SKM-1 (cell line): ENCODE measurements around the gene MRGPRG.

ENCODE experiments used
- DNase-seq: peaks from one replicate; lab custom pipeline; 2025; ENCODE audit not compliant: unreplicated experiment; lab: John Stamatoyannopoulos, UW

Gene MRGPRG

DNA sequence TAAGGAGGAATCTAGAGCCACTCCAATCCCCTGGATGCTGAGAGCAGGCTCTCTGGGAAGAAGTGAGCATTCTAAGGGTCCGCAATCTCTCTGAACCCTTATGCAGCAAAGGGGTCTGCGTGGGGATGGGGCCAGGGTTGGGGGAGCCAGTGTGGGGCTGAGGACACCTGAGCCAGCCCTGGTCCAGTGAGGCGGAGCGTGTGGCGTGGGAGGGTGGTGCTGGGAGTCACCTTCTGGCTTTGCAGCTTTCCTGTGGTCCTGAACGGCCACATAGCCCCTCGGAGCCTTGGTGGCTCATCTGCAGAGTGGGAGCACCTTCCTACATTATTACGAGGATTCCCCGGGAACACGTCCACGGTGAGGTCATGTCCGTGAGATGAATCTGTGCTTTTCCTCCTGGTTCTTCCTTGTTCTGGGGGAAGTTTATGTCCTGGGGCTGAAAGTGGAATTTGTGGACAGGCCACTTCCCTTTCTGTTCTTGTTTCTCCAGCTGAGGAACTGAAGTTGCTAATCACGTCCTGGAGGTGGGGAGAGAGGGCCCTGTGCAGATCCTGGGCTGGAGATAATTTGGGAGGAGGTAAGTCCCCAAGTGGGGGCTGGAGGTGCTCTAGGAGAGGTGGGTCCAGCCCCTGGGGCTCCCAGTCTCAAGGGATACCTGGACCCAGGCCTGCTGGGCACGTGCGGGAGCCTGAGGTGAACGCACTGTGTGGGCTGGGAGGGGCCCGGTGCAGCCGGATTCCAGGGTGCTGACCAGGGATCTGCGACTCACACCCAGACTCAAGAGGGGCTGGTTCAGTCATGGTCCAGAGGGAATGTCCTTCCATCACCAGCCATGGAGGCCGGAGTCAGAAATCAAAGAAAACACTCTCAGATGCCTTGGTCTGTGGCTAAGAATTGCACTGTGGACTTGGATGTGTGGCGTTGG lies 7.5 kb upstream of the MRGPRG start:
- peak; percentile 11 for DNase-seq

GRCh38 chr11:3225159-3225758 lies 6.6 kb upstream of the MRGPRG start:
- no peak for DNase-seq

DNA sequence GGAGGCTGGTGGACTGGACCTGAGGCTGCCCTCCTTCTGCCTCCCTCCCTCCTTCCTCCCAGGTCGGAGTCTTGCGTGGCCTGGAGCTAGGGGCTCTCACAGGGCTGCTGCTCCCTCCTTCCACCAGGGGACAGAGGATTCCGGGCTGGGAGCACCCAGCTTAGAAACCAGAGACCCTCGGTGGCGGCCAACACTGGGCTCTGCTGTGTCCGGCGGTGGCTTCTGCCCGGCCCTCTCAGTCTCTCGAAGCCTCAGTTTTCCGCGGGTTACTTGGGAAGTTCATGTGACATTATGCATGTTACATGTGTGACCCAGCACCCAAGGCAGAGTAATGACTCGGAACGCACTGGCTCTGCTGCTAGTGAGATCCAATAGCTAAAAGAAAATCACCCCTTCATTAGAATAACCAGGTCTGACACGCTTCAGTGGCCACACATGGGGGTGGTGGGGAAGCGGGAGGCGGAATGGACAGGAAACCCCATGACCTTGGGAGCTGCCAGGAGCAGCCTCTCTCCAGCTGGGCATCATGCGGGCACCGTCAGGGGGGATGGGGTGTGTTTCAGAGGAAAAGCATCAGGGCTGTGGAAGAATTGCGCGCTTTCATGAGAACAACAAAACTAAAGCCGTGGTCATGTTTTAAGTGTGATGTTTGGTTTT lies 5.9 kb upstream of the MRGPRG start:
- no peak for DNase-seq

GRCh38 chr11:3223932-3224381 lies 5.3 kb upstream of the MRGPRG start:
- DNase-seq, result no peak

- DNase-seq, result no peak
Observed at GRCh38 chr11:3222941-3223915, 4.6 kb upstream of the MRGPRG start.

GRCh38 chr11:3222003-3222855 lies 3.6 kb upstream of the MRGPRG start:
- DNase-seq, result no peak

GRCh38 chr11:3221408-3222002 lies 2.9 kb upstream of the MRGPRG start:
- DNase-seq, result no peak

GRCh38 chr11:3220521-3221407 lies 2.2 kb upstream of the MRGPRG start:
- no peak for DNase-seq

DNA sequence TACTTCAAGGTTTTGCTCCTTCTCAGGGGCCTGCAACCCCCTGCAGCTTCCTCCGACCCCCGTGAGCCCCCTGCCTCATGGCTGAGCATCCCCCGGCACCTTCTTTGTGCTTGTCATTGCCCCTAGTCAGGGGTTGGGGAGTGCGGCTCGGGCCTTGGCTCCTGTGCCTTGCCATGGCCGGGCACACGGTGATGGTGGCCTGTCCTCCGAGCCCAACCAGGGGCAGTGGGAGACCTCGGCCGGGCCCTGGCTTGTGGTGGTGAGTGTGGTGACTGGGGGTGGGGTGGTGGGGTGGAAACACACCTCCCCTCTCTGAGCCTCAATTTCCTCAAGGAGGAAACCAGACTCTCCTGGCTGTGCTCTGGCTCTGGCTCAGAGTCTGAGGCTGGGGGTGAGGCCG lies 1.5 kb upstream of the MRGPRG start:
- no peak for DNase-seq

DNA sequence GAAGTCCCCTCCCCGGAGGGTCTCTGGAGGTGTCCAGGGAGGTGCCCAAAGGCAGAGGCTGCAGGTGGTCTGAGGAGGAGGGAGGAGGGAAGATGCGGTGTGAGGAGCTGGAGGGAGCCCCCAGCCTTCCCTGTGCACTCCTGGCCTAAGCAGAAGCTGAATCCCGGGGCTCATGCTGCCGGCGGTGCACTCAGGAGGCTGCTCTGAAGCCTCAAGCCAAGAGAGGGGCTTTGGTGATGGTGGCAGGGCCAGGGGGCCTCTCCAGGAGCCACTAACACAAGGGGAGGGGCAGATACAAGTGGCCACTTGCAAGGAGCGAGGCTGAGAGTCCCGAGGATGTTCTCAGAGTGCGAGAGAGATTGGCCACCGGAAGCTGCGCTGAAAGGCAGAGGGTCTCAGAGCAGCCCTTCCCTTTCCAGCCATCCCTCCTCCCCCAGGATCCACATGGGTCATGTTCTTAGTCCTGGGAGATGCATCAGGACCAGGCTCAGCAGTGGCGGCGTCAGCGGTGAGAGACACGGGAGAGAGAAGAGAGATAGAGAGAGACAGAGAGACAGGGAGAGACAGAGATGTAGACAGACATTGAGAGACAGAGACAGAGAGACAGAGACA lies 774 bp upstream of the MRGPRG start:
- no peak for DNase-seq

DNA sequence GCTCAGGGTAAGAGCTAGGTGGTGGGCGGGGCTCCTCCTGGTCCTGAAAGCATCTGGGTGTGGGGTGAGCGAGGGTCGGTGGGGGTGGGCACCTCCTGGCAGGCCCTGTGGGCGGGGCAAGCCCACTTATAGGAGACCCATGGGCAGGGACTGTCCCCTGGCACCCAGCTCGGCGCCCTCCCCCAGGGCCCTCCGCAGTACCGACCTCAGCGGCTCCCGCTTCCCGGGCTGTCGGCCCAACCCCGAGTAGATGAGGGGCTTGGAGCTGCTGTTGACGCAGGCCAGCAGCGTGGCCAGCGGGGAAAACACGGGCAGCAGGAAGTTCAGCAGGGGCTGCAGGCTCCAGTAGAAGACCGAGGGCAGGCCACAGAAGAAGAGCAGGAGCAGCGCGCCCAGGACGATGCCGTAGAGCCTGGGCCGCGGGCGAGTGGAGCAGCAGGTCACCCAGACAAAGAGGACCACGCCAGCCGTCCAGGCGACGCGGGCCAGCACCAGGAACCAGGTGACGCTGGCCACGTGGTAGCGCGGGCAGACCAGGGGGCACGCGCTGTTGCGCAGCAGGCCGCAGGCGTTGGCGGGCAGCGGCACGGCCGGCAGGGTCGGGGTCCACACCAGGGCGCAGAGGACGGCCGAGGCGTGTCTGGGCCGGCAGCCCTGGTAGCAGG lies 663 bp downstream of the MRGPRG start:
- no peak for DNase-seq

- DNase-seq, result no peak
Observed at GRCh38 chr11:3216027-3216525, 2.5 kb downstream of the MRGPRG start.

DNA sequence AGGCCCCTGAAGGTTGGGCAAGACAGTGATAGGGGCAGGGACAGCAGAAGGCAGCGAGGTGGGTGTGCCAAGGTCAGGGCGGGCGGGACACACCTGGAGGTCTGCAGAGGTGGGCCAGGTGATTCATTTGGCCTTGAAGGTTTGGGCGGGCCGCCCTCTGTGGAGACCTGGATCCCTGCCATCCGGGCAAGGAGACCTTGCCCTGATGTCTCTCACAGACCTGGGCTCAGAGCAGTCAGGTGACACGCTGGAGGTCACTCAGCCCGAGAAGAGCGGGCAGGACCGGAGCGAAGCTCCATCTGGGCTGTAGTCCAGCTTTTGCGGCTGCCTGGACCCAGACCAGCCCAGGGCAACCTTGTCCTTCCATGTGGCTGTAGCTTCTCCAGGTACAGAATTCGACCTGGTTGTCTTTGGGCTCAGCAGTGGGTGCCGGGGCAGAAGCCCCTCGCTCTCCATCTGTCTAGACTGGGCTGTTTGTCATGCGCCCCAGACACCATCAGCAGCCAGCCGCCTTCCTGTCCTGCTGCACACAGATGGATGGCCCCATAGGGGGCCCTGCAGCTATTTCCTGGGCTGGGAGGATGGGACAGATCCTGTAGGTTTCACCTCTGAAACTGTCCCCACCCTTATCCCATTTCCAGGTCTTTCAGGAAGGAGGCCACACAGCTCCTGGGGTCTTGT lies 3.1 kb downstream of the MRGPRG start:
- no peak for DNase-seq

DNA sequence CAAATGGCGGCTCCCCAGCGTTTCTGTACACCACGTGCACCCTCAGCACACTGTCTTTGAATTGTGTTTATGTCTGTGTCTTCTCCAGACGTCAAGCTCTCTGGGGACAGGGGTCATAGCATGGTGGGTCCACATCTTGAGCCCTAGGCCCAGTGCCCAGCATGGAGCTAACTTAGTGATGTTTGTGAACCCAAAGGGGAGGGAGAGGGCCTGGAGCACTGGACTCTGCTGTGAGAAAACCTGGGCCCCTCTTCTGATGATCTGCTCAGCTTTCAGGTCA lies 4.3 kb downstream of the MRGPRG start:
- DNase-seq, result no peak

- no peak for DNase-seq
Observed at GRCh38 chr11:3213659-3214419, 4.8 kb downstream of the MRGPRG start.

DNA sequence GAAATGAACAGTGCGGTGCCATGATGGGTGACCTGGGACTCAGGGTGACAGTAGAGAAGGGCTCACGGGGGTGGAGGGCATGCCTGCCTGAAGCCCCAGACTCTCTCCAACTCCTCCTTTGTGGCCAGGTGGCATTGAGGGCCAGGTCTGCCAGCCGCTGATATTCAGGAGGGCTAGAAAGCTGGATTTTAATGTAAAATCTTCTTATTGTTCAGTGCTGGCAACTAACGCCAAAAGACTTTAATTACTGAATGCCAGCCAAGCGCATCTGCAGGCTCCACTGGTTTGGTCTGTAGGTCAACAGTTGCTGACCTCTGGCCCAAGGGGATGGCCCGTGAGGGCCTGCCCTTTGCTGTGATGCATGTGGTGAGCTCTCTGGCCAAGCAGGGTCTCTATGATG lies 10.3 kb downstream of the MRGPRG start:
- DNase-seq, result no peak
